ENCODE data around the gene LHFPL3.
"Not testable (repeated sequence)": the region's sequence is repeated elsewhere in the genome, so short reads cannot be mapped to it uniquely, and the experiment has no call there.

Gene LHFPL3

GRCh38 chr7:104933521-104933988 is 605.2 kb downstream of the LHFPL3 start:
- H3K27me3 Mint-ChIP-seq (ENCODE audit: low read depth, poor library complexity) = peaks cover 3% of the 10 kb centered on the region
- peaks cover 71% of the 10 kb centered on the region for H3K4me1 Mint-ChIP-seq
- no peak for TF ChIP-seq CTCF (IDR thresholded peaks at IDR 0.05)
- no peaks in the 10 kb centered on the region for H3K36me3 Mint-ChIP-seq (ENCODE audit: low read depth)
- H3K4me3 Mint-ChIP-seq = no peak overlapping the region
- peak overlapping the region; percentile 12 for H3K27ac Mint-ChIP-seq
- H3K9me3 Mint-ChIP-seq = no peaks in the 10 kb centered on the region
- no peak for DNase-seq

- TF ChIP-seq CTCF (IDR thresholded peaks at IDR 0.05) = no peak
- Mint-ChIP-seq H3K4me3 (peak overlapping the region; percentile 1), H3K4me1 (peaks cover 75% of the 10 kb centered on the region), H3K27ac (peak overlapping the region; percentile 88), H3K9me3 (peaks cover 4% of the 10 kb centered on the region), H3K36me3 (ENCODE audit: low read depth) (no peaks in the 10 kb centered on the region), H3K27me3 (ENCODE audit: low read depth, poor library complexity) (peaks cover 3% of the 10 kb centered on the region)
- no peak for DNase-seq
Measured at GRCh38 chr7:104934665-104935064, 606.3 kb downstream of the LHFPL3 start.

- H3K9me3 Mint-ChIP-seq = peaks cover 4% of the 10 kb centered on the region
- H3K4me1 Mint-ChIP-seq = peaks cover 69% of the 10 kb centered on the region
- DNase-seq = no peak
- no peaks in the 10 kb centered on the region for H3K36me3 Mint-ChIP-seq (ENCODE audit: low read depth)
- TF ChIP-seq CTCF (IDR thresholded peaks at IDR 0.05) = no peak
- H3K27ac Mint-ChIP-seq = peak overlapping the region; percentile 45
- H3K27me3 Mint-ChIP-seq (ENCODE audit: low read depth, poor library complexity) = peaks cover 3% of the 10 kb centered on the region
- no peak overlapping the region for H3K4me3 Mint-ChIP-seq
Measured at GRCh38 chr7:104935276-104935675, 606.9 kb downstream of the LHFPL3 start.

GRCh38 chr7:104936546-104936945 is 608.1 kb downstream of the LHFPL3 start:
- Mint-ChIP-seq H3K27me3 (ENCODE audit: low read depth, poor library complexity) (peaks cover 3% of the 10 kb centered on the region), H3K4me1 (peaks cover 70% of the 10 kb centered on the region), H3K36me3 (ENCODE audit: low read depth) (peaks cover 6% of the 10 kb centered on the region), H3K4me3 (no peak overlapping the region), H3K9me3 (peaks cover 13% of the 10 kb centered on the region), H3K27ac (peak overlapping the region; percentile 66)
- no peak for DNase-seq
- no peak for TF ChIP-seq CTCF (IDR thresholded peaks at IDR 0.05)

- H3K4me3 Mint-ChIP-seq; H3K36me3 Mint-ChIP-seq (ENCODE audit: low read depth); H3K27me3 Mint-ChIP-seq (ENCODE audit: low read depth, poor library complexity); H3K27ac Mint-ChIP-seq; DNase-seq: not testable (repeated sequence)
- H3K9me3 Mint-ChIP-seq = peaks cover 18% of the 10 kb centered on the region
- peaks cover 64% of the 10 kb centered on the region for H3K4me1 Mint-ChIP-seq
Measured at GRCh38 chr7:104937489-104937888, 609.1 kb downstream of the LHFPL3 start.

- no peak for TF ChIP-seq CTCF (IDR thresholded peaks at IDR 0.05)
- Mint-ChIP-seq H3K4me3 (peak overlapping the region; percentile 0), H3K27ac (peak overlapping the region; percentile 6), H3K36me3 (ENCODE audit: low read depth) (peaks cover 11% of the 10 kb centered on the region), H3K27me3 (ENCODE audit: low read depth, poor library complexity) (peaks cover 3% of the 10 kb centered on the region), H3K4me1 (peaks cover 59% of the 10 kb centered on the region), H3K9me3 (peaks cover 22% of the 10 kb centered on the region)
- DNase-seq = no peak
Measured at GRCh38 chr7:104938741-104939390, 610.5 kb downstream of the LHFPL3 start.
